Hepatocyte (in vitro differentiated cells): Measurements from ENCODE around the gene ABHD16A. TPM values are rescaled to one million over a fixed set of nuclear protein-coding genes. Genes with fewer than 3 reads are reported as not detected.

Experiments
- DNase-seq: peaks from one replicate; pipeline ENCODE4 v3.0.0-alpha.2; 2016; ENCODE audit warnings: low spot score
- H2AFZ ChIP-seq: fragments of 200-600 bp; sonication (generic); 2 replicates; pipeline ENCODE4 v1.6.0; 2016; ENCODE audit warnings: antibody characterized with exemption, mild to moderate bottlenecking
- H3K27ac ChIP-seq: fragments of 200-600 bp; sonication (generic); 2 replicates; pipeline ENCODE4 v1.5.1; 2016; ENCODE audit warnings: mild to moderate bottlenecking
- H3K27me3 ChIP-seq: fragments of 200-600 bp; sonication (generic); 2 replicates; pipeline ENCODE4 v1.6.1; 2016
- H3K36me3 ChIP-seq: fragments of 200-600 bp; sonication (generic); replicated peaks from 2 replicates; pipeline ENCODE4 v1.5.1; 2016; ENCODE audit warnings: low read depth; ENCODE audit not compliant: insufficient read depth
- H3K4me1 ChIP-seq: fragments of 200-600 bp; sonication (generic); 2 replicates; pipeline ENCODE4 v1.5.1; 2016; ENCODE audit warnings: mild to moderate bottlenecking, moderate library complexity; ENCODE audit not compliant: insufficient read depth
- H3K4me2 ChIP-seq: fragments of 200-600 bp; sonication (generic); 2 replicates; pipeline ENCODE4 v1.6.0; 2016
- H3K4me3 ChIP-seq: fragments of 200-600 bp; sonication (generic); 2 replicates; pipeline ENCODE4 v1.5.1; 2016; ENCODE audit warnings: mild to moderate bottlenecking
- H3K79me2 ChIP-seq: fragments of 200-600 bp; sonication (generic); 2 replicates; pipeline ENCODE4 v1.6.0; 2017; ENCODE audit warnings: mild to moderate bottlenecking
- H3K9me2 ChIP-seq: fragments of 200-600 bp; sonication (generic); replicated peaks from 2 replicates; pipeline ENCODE4 v1.6.0; 2017; ENCODE audit warnings: mild to moderate bottlenecking; ENCODE audit not compliant: insufficient read depth
- H3K9me3 ChIP-seq: fragments of 200-600 bp; sonication (generic); 2 replicates; pipeline ENCODE4 v1.5.1; 2016; ENCODE audit warnings: low read depth, mild to moderate bottlenecking
- H4K20me1 ChIP-seq: fragments of 200-600 bp; sonication (generic); 2 replicates; pipeline ENCODE4 v1.6.0; 2016; ENCODE audit warnings: mild to moderate bottlenecking; ENCODE audit not compliant: insufficient read depth, poor library complexity, severe bottlenecking
- EZH2 ChIP-seq: fragments of 200-600 bp; sonication (generic); IDR thresholded peaks from 2 replicates; pipeline ENCODE4 v1.6.1; 2016; ENCODE audit warnings: antibody characterized with exemption, mild to moderate bottlenecking, borderline replicate concordance
- EZH2phosphoT487 ChIP-seq: fragments of 200-600 bp; sonication (generic); IDR thresholded peaks from one replicate; pipeline ENCODE4 v1.6.1; 2018; ENCODE audit warnings: antibody characterized with exemption, mild to moderate bottlenecking, low read depth, moderate library complexity; ENCODE audit not compliant: unreplicated experiment, severe bottlenecking
- WGBS: methylation state at CpG from one replicate; pipeline ENCODE4 v1.1.6; 2016; ENCODE audit warnings: low lambda C conversion rate; ENCODE audit errors: missing lambda C conversion rate; 5-methylcytosine and 5-hydroxymethylcytosine counted together
- polyA plus RNA-seq: library from polyadenylated mRNA; unstranded; fragments of >200 nt; fragmentation: Nextera tagmentation; extraction: Ambion mirVana; gene quantifications from 2 replicates; pipeline ENCODE4 v1.2.1, GENCODE V29; 2016
- total RNA-seq: library from RNA; depleted of rRNA; stranded (reverse); fragments of >200 nt; gene quantifications from 2 replicates; pipeline ENCODE4 v1.2.3, GENCODE V29; 2014
- TF ChIP-seq, protein P1 (sequence below): fragments of 200-600 bp; sonication (generic); IDR thresholded peaks from 2 replicates; pipeline ENCODE4 v1.5.1; 2016; ENCODE audit warnings: antibody characterized with exemption, mild to moderate bottlenecking; ENCODE audit not compliant: poor library complexity

Gene ABHD16A
- total and polyA plus RNA-seq, 2 experiments from 2014 or later = 63.2 to 94.7 TPM

DNA sequence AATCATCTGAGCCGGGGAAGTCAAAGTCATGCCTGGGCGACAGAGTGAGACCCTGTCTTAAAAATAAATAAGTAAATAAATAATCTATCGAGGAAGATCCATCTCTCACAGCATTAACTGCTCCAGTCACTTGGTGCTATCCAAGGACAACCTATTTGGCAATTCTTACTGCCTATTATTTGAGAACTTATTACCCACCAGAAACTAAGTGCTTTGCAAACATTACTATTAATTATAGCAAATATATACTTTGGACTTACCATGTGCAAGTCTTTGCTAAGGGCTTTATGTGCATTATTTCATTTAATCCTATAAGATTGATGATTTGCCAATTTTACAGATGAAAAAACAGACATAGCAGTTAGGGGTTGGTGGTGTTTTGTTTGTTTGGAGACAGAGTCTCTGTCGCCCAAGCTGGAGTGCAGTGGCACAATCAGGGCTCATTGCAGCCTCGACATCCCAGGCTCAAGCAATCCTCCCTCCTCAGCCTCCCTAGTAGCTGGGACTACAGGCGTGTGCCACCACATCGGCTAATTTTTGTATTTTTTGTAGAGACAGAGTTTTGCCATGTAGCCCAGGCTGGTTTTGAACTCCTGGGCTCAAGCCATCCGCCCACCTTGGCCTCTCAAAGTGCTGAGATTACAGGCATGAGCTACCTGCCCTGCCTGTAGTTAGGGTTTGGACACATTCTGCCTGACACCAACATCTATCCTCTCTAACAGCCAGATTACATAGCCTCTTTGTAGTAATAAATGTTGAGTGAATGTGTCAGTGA, 48.4 kb downstream of the ABHD16A start:
- TF ChIP-seq EZH2phosphoT487 (no peak), EZH2 (no peak)
- TF ChIP-seq, protein P1, sequence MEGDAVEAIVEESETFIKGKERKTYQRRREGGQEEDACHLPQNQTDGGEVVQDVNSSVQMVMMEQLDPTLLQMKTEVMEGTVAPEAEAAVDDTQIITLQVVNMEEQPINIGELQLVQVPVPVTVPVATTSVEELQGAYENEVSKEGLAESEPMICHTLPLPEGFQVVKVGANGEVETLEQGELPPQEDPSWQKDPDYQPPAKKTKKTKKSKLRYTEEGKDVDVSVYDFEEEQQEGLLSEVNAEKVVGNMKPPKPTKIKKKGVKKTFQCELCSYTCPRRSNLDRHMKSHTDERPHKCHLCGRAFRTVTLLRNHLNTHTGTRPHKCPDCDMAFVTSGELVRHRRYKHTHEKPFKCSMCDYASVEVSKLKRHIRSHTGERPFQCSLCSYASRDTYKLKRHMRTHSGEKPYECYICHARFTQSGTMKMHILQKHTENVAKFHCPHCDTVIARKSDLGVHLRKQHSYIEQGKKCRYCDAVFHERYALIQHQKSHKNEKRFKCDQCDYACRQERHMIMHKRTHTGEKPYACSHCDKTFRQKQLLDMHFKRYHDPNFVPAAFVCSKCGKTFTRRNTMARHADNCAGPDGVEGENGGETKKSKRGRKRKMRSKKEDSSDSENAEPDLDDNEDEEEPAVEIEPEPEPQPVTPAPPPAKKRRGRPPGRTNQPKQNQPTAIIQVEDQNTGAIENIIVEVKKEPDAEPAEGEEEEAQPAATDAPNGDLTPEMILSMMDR = no peak
- H3K9me3 ChIP-seq = no peaks in the 10 kb centered on the region
- peaks cover 65% of the 10 kb centered on the region for H3K79me2 ChIP-seq
- 91% methylated on average over 8 of the region's 8 CpGs for WGBS
- H4K20me1 ChIP-seq = peaks cover 13% of the 10 kb centered on the region
- H3K27ac ChIP-seq = peak overlapping the region; percentile 62
- DNase-seq = no peak
- H3K36me3 ChIP-seq = no peaks in the 10 kb centered on the region
- H3K9me2 ChIP-seq = no peaks in the 10 kb centered on the region
- no peak overlapping the region for H2AFZ ChIP-seq
- H3K4me1 ChIP-seq = peaks cover 29% of the 10 kb centered on the region
- peak overlapping the region; percentile 53 for H3K4me2 ChIP-seq
- H3K4me3 ChIP-seq = no peak overlapping the region
- H3K27me3 ChIP-seq = no peaks in the 10 kb centered on the region

DNA sequence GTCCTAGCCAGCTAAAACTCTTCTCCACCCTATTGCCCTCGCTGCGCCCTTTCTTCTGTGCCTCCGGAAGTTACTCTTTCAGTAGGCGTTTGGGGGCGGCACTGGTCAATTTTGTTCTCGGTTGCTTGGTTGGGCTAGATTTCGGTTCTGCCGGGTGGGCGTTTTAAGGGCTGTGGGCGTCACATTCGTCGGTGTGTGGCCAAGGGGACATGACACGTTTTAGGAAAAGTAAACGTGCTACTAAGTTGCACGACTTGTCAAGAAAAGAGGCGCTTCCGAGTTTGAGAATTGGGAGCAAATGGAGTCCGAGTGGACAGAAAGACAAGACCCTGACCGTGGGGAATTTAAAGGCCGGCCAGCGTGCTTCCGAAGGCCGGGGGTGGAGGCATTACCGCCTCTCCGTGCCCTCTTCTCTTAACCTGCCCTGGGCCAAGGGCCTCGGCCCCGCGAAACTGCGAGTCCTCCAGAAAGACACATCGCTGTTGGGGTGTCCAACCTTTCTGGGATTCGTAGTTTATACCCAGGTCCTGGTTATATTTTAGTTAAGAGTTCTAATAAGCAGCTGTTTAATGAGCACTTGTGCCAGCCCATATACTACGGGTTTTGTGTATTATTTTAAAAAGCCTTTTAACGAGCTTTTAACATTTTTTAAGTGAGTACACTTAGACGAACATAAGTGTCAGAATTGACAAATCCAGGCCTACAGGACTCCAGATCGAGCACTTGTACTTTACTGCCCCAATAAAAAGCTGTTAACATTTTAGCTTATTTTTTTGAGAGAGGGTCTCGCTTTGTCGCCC, 50.0 kb downstream of the ABHD16A start:
- Histone ChIP-seq H3K27ac (peak overlapping the region; percentile 99), H3K9me2 (no peaks in the 10 kb centered on the region), H4K20me1 (no peaks in the 10 kb centered on the region), H3K4me3 (peak overlapping the region; percentile 49), H2AFZ (peak overlapping the region; percentile 47), H3K27me3 (no peaks in the 10 kb centered on the region), H3K4me1 (peaks cover 15% of the 10 kb centered on the region), H3K9me3 (no peaks in the 10 kb centered on the region), H3K79me2 (peaks cover 62% of the 10 kb centered on the region), H3K4me2 (peak overlapping the region; percentile 87), H3K36me3 (no peaks in the 10 kb centered on the region)
- no peak for TF ChIP-seq EZH2phosphoT487
- TF ChIP-seq, protein P1 = peak; percentile 12
- TF ChIP-seq EZH2 = no peak
- peak; percentile 92 for DNase-seq
- WGBS = 12% methylated on average over 37 of the region's 37 CpGs

DNA sequence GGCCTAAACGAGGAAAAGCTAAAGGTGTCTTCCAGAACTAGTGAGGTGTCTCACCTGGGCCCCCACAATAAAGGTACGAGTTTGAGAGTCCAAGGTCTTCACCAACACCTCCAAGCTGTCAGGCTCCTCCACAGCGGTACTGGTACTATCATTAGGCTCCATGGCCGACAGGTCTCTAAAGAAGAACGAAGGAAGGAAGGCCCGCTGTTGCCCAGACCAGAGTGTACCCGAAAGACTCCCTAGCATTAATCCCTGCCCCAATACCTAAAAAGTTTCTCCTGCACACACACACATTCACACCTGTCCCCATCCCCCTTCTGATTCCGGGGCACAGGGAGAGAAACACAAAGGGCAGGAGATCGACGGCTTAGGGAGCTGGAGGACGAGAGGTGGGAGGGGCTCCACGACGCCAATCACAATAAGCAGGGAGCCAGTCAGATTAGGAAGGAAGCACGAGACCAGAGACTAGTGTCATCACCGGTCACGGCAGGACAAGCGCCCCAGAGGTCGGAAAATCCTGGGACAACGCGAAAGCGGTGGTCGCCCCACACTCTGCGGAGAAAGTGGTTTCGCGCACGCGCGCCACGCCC, 51.4 kb downstream of the ABHD16A start:
- Histone ChIP-seq H3K36me3 (no peaks in the 10 kb centered on the region), H3K4me2 (peak overlapping the region; percentile 87), H3K9me3 (no peaks in the 10 kb centered on the region), H4K20me1 (no peaks in the 10 kb centered on the region), H3K79me2 (peaks cover 55% of the 10 kb centered on the region), H3K9me2 (no peaks in the 10 kb centered on the region), H3K27ac (peak overlapping the region; percentile 99), H3K4me3 (peak overlapping the region; percentile 49), H3K27me3 (no peaks in the 10 kb centered on the region), H3K4me1 (peaks cover 15% of the 10 kb centered on the region), H2AFZ (peak overlapping the region; percentile 35)
- WGBS = 7% methylated on average over 25 of the region's 29 CpGs
- DNase-seq = peak; percentile 90
- no peak for TF ChIP-seq EZH2phosphoT487
- TF ChIP-seq, protein P1 = no peak
- no peak for TF ChIP-seq EZH2
